SH-SY5Y (cell line): ENCODE results near the gene COL9A3.

Source experiments
- GATA2 ChIP-seq: IDR thresholded peaks from 2 replicates; pipeline ENCODE4 v1.6.1; 2011; ENCODE audit warnings: mild to moderate bottlenecking, low read depth, low read length
- GATA3 ChIP-seq: IDR thresholded peaks from 2 replicates; pipeline ENCODE4 v1.6.1; 2011; ENCODE audit warnings: low read depth, mild to moderate bottlenecking, low read length, moderate library complexity

DNA sequence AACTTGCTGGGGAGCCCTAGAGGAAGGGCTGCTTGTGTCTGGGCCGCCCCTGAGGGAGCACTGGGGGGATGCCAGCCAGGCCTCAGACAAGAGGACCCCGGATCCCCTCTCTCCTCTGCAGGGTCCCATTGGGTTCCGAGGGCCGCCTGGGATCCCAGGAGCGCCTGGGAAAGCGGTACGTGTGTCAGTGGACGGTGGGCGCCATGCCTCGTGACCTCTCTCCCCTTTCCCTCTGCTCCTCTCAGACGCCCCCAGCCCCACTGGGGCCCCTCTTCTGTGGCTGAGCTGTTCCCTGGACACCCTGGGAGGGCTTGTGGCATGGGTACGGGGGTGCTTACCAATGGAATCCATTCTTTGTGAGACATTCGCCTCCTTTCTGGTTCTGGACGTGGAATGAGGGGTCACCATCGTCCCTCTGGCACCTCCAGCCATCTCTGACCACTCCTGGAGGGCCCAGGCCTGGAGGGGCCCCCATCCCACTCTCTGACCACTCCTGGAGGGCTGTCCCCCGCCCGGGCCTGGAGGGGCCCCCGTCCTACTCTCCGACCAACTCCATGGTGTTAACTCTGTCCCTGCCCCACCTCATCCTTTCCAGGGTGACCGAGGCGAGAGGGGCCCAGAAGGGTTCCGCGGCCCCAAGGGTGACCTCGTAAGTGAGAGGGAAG lies 9.9 kb downstream of the COL9A3 start:
- TF ChIP-seq GATA2 = no peak
- TF ChIP-seq GATA3 = no peak
